Astrocyte (in vitro differentiated cells and primary cell): ENCODE measurements around the gene SEMA4D. TPM values are rescaled to one million over a fixed set of nuclear protein-coding genes. Genes with fewer than 3 reads are reported as not detected.

Experiments used
- DNase-seq: peaks from one replicate; pipeline ENCODE4 v3.0.0-alpha.2; 2010; ENCODE audit warnings: low read depth
- FAIRE-seq: peaks from 2 replicates; lab custom pipeline; 2011; peaks lifted over from hg19 to GRCh38; lab: Jason Lieb, UNC
- H2AFZ ChIP-seq: 2 replicates; pipeline ENCODE4 v1.6.0; 2012; ENCODE audit warnings: low read depth, low read length, inconsistent platforms
- H3K27ac ChIP-seq: 2 replicates; pipeline ENCODE4 v1.5.1; 2011; ENCODE audit warnings: low read depth, low read length, inconsistent platforms
- H3K27me3 ChIP-seq: 2 replicates; pipeline ENCODE4 v1.6.0; 2011; ENCODE audit warnings: low read length, inconsistent platforms; ENCODE audit not compliant: insufficient read depth
- H3K36me3 ChIP-seq: 2 replicates; pipeline ENCODE4 v1.5.1; 2011; ENCODE audit warnings: low read length, inconsistent platforms; ENCODE audit not compliant: insufficient read depth
- H3K4me1 ChIP-seq: 2 replicates; pipeline ENCODE4 v1.5.1; 2011; ENCODE audit warnings: low read length, inconsistent platforms; ENCODE audit not compliant: insufficient read depth
- H3K4me2 ChIP-seq: 2 replicates; pipeline ENCODE4 v1.6.0; 2012; ENCODE audit warnings: low read length, inconsistent platforms
- H3K4me3 ChIP-seq: 2 replicates; pipeline ENCODE4 v1.5.1; 2011; ENCODE audit warnings: low read depth, mild to moderate bottlenecking, low read length, inconsistent platforms; ENCODE audit not compliant: insufficient read depth
- H3K79me2 ChIP-seq: 2 replicates; pipeline ENCODE4 v1.6.0; 2012; ENCODE audit warnings: mild to moderate bottlenecking, low read length, inconsistent platforms; ENCODE audit not compliant: insufficient read depth
- H3K9ac ChIP-seq: 2 replicates; pipeline ENCODE4 v1.6.0; 2012; ENCODE audit warnings: mild to moderate bottlenecking, low read length, inconsistent platforms
- H3K9me3 ChIP-seq: 2 replicates; pipeline ENCODE4 v1.5.1; 2012; ENCODE audit warnings: low read depth, mild to moderate bottlenecking, low read length, inconsistent platforms; ENCODE audit not compliant: insufficient read depth
- H4K20me1 ChIP-seq: 2 replicates; pipeline ENCODE4 v1.6.0; 2012; ENCODE audit warnings: low read length, inconsistent platforms; ENCODE audit not compliant: insufficient read depth
- H3K27ac Mint-ChIP-seq: one replicate; pipeline ENCODE4 v1.8.0; 2021; ENCODE audit warnings: mild to moderate bottlenecking, mixed read lengths; ENCODE audit not compliant: unreplicated experiment
- H3K27me3 Mint-ChIP-seq: one replicate; pipeline ENCODE4 v1.8.0; 2021; ENCODE audit warnings: low read depth, mixed read lengths; ENCODE audit not compliant: unreplicated experiment
- H3K36me3 Mint-ChIP-seq: one replicate; pipeline ENCODE4 v1.8.0; 2021; ENCODE audit warnings: low read depth, mixed read lengths; ENCODE audit not compliant: unreplicated experiment
- H3K4me1 Mint-ChIP-seq: one replicate; pipeline ENCODE4 v1.8.0; 2021; ENCODE audit warnings: low read depth, mixed read lengths; ENCODE audit not compliant: unreplicated experiment
- H3K4me3 Mint-ChIP-seq: one replicate; pipeline ENCODE4 v1.8.0; 2021; ENCODE audit warnings: mild to moderate bottlenecking, moderate library complexity, mixed read lengths; ENCODE audit not compliant: unreplicated experiment
- H3K9me3 Mint-ChIP-seq: one replicate; pipeline ENCODE4 v1.8.0; 2021; ENCODE audit warnings: mild to moderate bottlenecking, mixed read lengths; ENCODE audit not compliant: unreplicated experiment
- EZH2 ChIP-seq: IDR thresholded peaks from 2 replicates; pipeline ENCODE4 v1.6.1; 2012; ENCODE audit warnings: mild to moderate bottlenecking, low read length, inconsistent platforms; ENCODE audit not compliant: insufficient read depth
- total RNA-seq: library from RNA; stranded (reverse); gene quantifications from 2 replicates; pipeline ENCODE4 v1.2.1, GENCODE V29; 2021
- TF ChIP-seq, protein P1 (sequence below): IDR thresholded peaks from 2 replicates; pipeline ENCODE4 v1.5.1; 2011; ENCODE audit warnings: low read depth, mild to moderate bottlenecking, inconsistent platforms, low read length, moderate library complexity; ENCODE audit not compliant: insufficient read depth

Gene SEMA4D
- total RNA-seq, 1 donor from 2014 or later: 6.2 TPM

GRCh38 chr9:89376741-89377351 is 121.1 kb downstream of the SEMA4D start:
- H3K79me2 ChIP-seq: no peaks in the 10 kb centered on the region
- H3K4me1 ChIP-seq: peaks cover 8% of the 10 kb centered on the region
- H3K4me3 Mint-ChIP-seq: no peak overlapping the region
- no peak for FAIRE-seq
- TF ChIP-seq, protein P1, sequence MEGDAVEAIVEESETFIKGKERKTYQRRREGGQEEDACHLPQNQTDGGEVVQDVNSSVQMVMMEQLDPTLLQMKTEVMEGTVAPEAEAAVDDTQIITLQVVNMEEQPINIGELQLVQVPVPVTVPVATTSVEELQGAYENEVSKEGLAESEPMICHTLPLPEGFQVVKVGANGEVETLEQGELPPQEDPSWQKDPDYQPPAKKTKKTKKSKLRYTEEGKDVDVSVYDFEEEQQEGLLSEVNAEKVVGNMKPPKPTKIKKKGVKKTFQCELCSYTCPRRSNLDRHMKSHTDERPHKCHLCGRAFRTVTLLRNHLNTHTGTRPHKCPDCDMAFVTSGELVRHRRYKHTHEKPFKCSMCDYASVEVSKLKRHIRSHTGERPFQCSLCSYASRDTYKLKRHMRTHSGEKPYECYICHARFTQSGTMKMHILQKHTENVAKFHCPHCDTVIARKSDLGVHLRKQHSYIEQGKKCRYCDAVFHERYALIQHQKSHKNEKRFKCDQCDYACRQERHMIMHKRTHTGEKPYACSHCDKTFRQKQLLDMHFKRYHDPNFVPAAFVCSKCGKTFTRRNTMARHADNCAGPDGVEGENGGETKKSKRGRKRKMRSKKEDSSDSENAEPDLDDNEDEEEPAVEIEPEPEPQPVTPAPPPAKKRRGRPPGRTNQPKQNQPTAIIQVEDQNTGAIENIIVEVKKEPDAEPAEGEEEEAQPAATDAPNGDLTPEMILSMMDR: no peak
- no peak for TF ChIP-seq EZH2
- H3K9me3 Mint-ChIP-seq: no peaks in the 10 kb centered on the region
- no peaks in the 10 kb centered on the region for H3K36me3 ChIP-seq
- DNase-seq: no peak
- H3K27ac ChIP-seq: no peak overlapping the region
- H3K27me3 Mint-ChIP-seq: peaks cover 4% of the 10 kb centered on the region
- H3K4me2 ChIP-seq: no peak overlapping the region
- H3K27me3 ChIP-seq: no peaks in the 10 kb centered on the region
- H3K36me3 Mint-ChIP-seq: peaks cover 9% of the 10 kb centered on the region
- H3K27ac Mint-ChIP-seq: no peak overlapping the region
- H3K9ac ChIP-seq: no peak overlapping the region
- H3K4me3 ChIP-seq: no peak overlapping the region
- no peak overlapping the region for H2AFZ ChIP-seq
- no peaks in the 10 kb centered on the region for H4K20me1 ChIP-seq
- peaks cover 25% of the 10 kb centered on the region for H3K4me1 Mint-ChIP-seq
- no peaks in the 10 kb centered on the region for H3K9me3 ChIP-seq

DNA sequence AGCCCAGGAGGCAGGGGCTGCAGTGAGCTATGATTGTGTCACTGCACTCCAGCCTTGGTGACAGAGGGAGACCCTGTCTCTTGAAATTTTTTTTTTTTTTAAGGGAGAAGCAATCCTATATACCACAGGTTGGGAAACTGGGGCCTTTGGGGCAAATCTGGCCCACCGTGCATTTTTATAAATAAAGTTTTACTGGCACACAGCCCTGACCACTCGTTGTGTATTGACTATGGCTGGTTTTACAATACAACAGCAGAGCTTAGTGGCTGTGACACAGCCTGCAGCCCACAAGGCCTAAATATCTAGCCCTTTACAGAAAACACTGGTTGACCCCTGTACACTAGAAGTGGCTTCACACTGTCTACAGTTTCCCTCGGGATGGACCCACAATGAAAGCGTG is 121.6 kb downstream of the SEMA4D start:
- Mint-ChIP-seq H3K27me3 (peaks cover 4% of the 10 kb centered on the region), H3K36me3 (peaks cover 9% of the 10 kb centered on the region), H3K4me1 (peaks cover 25% of the 10 kb centered on the region), H3K4me3 (no peak overlapping the region), H3K27ac (no peak overlapping the region), H3K9me3 (no peaks in the 10 kb centered on the region)
- Histone ChIP-seq H3K27me3 (no peaks in the 10 kb centered on the region), H3K4me3 (no peak overlapping the region), H3K36me3 (no peaks in the 10 kb centered on the region), H3K27ac (no peak overlapping the region), H3K4me1 (peaks cover 8% of the 10 kb centered on the region), H4K20me1 (no peaks in the 10 kb centered on the region), H3K79me2 (no peaks in the 10 kb centered on the region), H3K4me2 (no peak overlapping the region), H3K9ac (no peak overlapping the region), H2AFZ (no peak overlapping the region), H3K9me3 (no peaks in the 10 kb centered on the region)
- no peak for FAIRE-seq
- TF ChIP-seq EZH2: no peak
- TF ChIP-seq, protein P1: no peak
- DNase-seq: no peak

- Histone ChIP-seq H3K27me3 (no peaks in the 10 kb centered on the region), H3K9ac (no peak overlapping the region), H3K4me1 (peaks cover 8% of the 10 kb centered on the region), H3K4me3 (no peak overlapping the region), H3K4me2 (no peak overlapping the region), H3K36me3 (no peaks in the 10 kb centered on the region), H3K9me3 (no peaks in the 10 kb centered on the region), H2AFZ (no peak overlapping the region), H3K27ac (no peak overlapping the region), H3K79me2 (no peaks in the 10 kb centered on the region), H4K20me1 (no peaks in the 10 kb centered on the region)
- H3K9me3 Mint-ChIP-seq: no peaks in the 10 kb centered on the region
- H3K27ac Mint-ChIP-seq: no peak overlapping the region
- H3K4me3 Mint-ChIP-seq: no peak overlapping the region
- DNase-seq: no peak
- peaks cover 22% of the 10 kb centered on the region for H3K4me1 Mint-ChIP-seq
- FAIRE-seq: no peak
- TF ChIP-seq, protein P1: no peak
- no peak for TF ChIP-seq EZH2
- H3K36me3 Mint-ChIP-seq: peaks cover 9% of the 10 kb centered on the region
- peaks cover 4% of the 10 kb centered on the region for H3K27me3 Mint-ChIP-seq
These were observed 122.6 kb downstream of the SEMA4D start for GRCh38 chr9:89375191-89375760.
